WERI-Rb-1 (cell line): ENCODE results near the gene OMP.

ENCODE experiments used
- DNase-seq: peaks from one replicate; pipeline ENCODE4 v3.0.0-alpha.2; 2020
- H3K27ac ChIP-seq: fragments of 250-450 bp; sonication (Bioruptor Pico); 2 replicates; pipeline ENCODE4 v1.5.1; 2020; ENCODE audit warnings: mild to moderate bottlenecking, moderate library complexity
- H3K27me3 ChIP-seq: fragments of 250-450 bp; sonication (Bioruptor Pico); 2 replicates; pipeline ENCODE4 v1.5.1; 2021; ENCODE audit warnings: mild to moderate bottlenecking, low read depth, moderate library complexity; ENCODE audit not compliant: insufficient read depth, severe bottlenecking
- H3K36me3 ChIP-seq: fragments of 250-450 bp; sonication (Bioruptor Pico); 2 replicates; pipeline ENCODE4 v1.5.1; 2020; ENCODE audit warnings: mild to moderate bottlenecking, moderate library complexity
- H3K4me3 ChIP-seq: 2 replicates; pipeline ENCODE4 v1.5.1; 2011; ENCODE audit warnings: low read depth, mild to moderate bottlenecking, control low read depth, low read length
- H3K9me3 ChIP-seq: fragments of 250-450 bp; sonication (Bioruptor Pico); 2 replicates; pipeline ENCODE4 v1.5.1; 2021; ENCODE audit warnings: mild to moderate bottlenecking, moderate library complexity; ENCODE audit not compliant: severe bottlenecking
- CTCF ChIP-seq: IDR thresholded peaks from 2 replicates; pipeline ENCODE4 v1.5.1; 2011; ENCODE audit warnings: low read depth, mild to moderate bottlenecking, control low read depth, inconsistent platforms, low read length

Gene OMP

GRCh38 chr11:77074626-77075221 is 27.9 kb upstream of the OMP start:
- H3K36me3 ChIP-seq, result no peaks in the 10 kb centered on the region
- peaks cover 5% of the 10 kb centered on the region for H3K9me3 ChIP-seq
- H3K4me3 ChIP-seq, result no peak overlapping the region
- no peak for DNase-seq
- no peak overlapping the region for H3K27ac ChIP-seq
- no peaks in the 10 kb centered on the region for H3K27me3 ChIP-seq
- no peak for TF ChIP-seq CTCF

GRCh38 chr11:77075425-77075905 is 27.2 kb upstream of the OMP start:
- no peaks in the 10 kb centered on the region for H3K36me3 ChIP-seq
- no peak for DNase-seq
- H3K27ac ChIP-seq, result no peak overlapping the region
- H3K9me3 ChIP-seq, result peaks cover 5% of the 10 kb centered on the region
- no peaks in the 10 kb centered on the region for H3K27me3 ChIP-seq
- no peak for TF ChIP-seq CTCF
- no peak overlapping the region for H3K4me3 ChIP-seq

DNA sequence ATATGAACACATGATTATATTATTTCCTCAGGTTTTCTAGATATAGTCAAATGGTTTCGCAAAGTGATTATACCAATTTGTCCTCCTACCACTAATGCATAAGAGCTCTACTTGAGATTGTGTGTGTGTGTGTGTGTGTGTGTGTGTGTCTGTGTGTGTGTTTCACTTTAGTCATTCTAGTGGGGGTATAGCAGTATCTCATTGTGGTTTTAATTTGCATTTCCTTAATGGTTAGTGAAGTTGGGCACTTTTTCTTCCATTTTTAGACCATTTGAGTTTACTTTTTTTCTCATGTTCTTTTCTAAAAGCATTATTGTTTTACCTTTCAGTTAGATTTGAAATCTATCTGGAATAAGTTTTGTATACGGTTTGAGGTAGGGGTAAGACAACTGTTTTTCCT is 23.0 kb upstream of the OMP start:
- DNase-seq, result no peak
- Histone ChIP-seq H3K27ac (no peak overlapping the region), H3K36me3 (no peaks in the 10 kb centered on the region), H3K27me3 (no peaks in the 10 kb centered on the region), H3K9me3 (peaks cover 5% of the 10 kb centered on the region), H3K4me3 (no peak overlapping the region)
- TF ChIP-seq CTCF, result no peak

DNA sequence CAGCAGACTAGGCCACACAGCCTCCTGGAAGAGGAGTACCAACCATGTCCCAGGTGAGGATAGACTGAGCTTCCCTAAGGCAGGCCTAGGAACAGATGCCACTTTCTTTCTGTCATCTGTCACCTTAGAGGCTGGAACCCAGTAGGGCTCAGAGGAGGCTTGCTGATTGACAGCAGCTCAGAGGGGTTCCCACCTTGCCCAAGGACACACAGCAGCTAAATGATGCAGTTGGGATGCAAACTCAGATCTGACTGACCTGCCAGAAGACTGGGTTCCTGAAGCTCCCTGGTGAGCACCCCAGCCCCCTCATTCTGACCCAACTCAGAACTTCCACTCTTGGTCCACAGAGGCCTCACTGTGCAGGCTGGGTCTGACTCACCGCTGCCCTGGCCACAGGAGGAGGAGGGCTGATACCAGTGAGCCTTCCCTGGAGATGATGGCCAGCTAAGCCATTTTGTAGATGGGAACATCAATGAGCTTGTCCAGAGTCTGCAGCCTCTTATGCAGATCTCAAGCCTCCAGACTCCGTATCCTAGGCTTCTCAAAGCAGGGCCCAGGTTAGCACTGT is 21.9 kb upstream of the OMP start:
- TF ChIP-seq CTCF, result no peak
- Histone ChIP-seq H3K36me3 (no peaks in the 10 kb centered on the region), H3K4me3 (no peak overlapping the region), H3K27ac (no peak overlapping the region), H3K9me3 (peaks cover 5% of the 10 kb centered on the region), H3K27me3 (no peaks in the 10 kb centered on the region)
- no peak for DNase-seq

DNA sequence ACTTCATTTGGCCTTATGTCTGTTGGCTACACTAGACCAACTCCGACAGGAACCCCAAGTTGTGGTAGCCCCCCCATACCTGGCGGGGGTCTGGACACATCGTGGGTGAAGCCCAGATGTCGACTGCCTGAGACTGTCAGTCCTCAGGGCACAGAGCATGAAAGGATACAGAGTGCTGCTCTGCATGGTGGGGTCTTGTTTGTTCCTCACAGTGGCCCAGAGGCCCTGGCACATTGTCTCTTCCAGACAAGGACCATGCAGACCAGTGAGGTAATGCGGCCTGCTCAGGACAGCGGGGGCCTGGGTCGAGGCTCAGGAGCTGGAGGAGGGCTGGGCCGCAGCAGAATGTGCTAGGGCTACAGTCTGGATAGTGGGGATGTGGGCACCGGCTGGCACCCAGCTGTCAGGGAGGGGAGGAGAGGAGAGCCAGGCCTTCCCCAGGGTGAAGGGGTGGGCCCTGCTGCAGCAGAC is 21.2 kb upstream of the OMP start:
- no peak overlapping the region for H3K4me3 ChIP-seq
- H3K9me3 ChIP-seq, result peaks cover 5% of the 10 kb centered on the region
- no peak for TF ChIP-seq CTCF
- no peaks in the 10 kb centered on the region for H3K27me3 ChIP-seq
- H3K36me3 ChIP-seq, result no peaks in the 10 kb centered on the region
- no peak overlapping the region for H3K27ac ChIP-seq
- DNase-seq, result no peak
